Measurements from ENCODE around the gene DCTD.

DNA sequence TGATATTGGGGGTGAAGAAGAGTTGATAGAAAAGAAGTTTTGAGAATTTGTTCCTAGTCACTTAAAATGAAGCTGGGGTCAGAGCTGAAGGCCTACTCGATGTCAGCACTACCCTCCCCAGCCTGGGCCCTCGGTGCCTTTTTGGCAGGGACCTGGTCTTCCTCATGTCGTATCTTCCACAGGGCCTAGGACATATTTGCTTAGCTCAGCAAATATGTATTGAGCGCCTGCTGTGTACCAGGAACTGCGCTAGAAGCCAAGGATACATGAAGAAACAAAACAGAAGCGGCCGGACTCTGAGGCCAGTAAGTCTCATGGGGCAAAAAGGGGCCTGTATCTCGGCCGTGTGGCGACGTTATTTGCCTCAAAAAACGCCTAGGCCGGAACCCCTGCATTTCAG, 44.3 kb downstream of the DCTD start:
- TF ChIP-seq, protein P1, sequence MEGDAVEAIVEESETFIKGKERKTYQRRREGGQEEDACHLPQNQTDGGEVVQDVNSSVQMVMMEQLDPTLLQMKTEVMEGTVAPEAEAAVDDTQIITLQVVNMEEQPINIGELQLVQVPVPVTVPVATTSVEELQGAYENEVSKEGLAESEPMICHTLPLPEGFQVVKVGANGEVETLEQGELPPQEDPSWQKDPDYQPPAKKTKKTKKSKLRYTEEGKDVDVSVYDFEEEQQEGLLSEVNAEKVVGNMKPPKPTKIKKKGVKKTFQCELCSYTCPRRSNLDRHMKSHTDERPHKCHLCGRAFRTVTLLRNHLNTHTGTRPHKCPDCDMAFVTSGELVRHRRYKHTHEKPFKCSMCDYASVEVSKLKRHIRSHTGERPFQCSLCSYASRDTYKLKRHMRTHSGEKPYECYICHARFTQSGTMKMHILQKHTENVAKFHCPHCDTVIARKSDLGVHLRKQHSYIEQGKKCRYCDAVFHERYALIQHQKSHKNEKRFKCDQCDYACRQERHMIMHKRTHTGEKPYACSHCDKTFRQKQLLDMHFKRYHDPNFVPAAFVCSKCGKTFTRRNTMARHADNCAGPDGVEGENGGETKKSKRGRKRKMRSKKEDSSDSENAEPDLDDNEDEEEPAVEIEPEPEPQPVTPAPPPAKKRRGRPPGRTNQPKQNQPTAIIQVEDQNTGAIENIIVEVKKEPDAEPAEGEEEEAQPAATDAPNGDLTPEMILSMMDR (IDR thresholded peaks at IDR 0.05), result no peak
- TF ChIP-seq EZH2 (IDR thresholded peaks at IDR 0.05) (no peak), EZH2phosphoT487 (IDR thresholded peaks at IDR 0.05) (no peak)
